SKM-1 (cell line): ENCODE measurements around the gene PRR16.
A peak's percentile ranks its signal among the peaks of the same experiment; 100 is the strongest.

Source experiments
- DNase-seq: peaks from one replicate; lab custom pipeline; 2025; ENCODE audit not compliant: unreplicated experiment; lab: John Stamatoyannopoulos, UW

PRR16 gene

GRCh38 chr5:120564013-120564412 lies 99.9 kb downstream of the PRR16 start:
- DNase-seq = no peak

GRCh38 chr5:120567066-120567465 lies 103.0 kb downstream of the PRR16 start:
- DNase-seq = no peak

GRCh38 chr5:120567921-120568320 lies 103.8 kb downstream of the PRR16 start:
- DNase-seq = no peak

- DNase-seq = no peak
These were observed 104.6 kb downstream of the PRR16 start for GRCh38 chr5:120568711-120569110.

- DNase-seq = no peak
These were observed 112.5 kb downstream of the PRR16 start for GRCh38 chr5:120576588-120576987.

- no peak for DNase-seq
These were observed 118.5 kb downstream of the PRR16 start for GRCh38 chr5:120582635-120583034.

- DNase-seq = no peak
These were observed 122.5 kb downstream of the PRR16 start for GRCh38 chr5:120586646-120587045.

GRCh38 chr5:120591911-120592310 lies 127.8 kb downstream of the PRR16 start:
- no peak for DNase-seq

GRCh38 chr5:120599576-120599975 lies 135.5 kb downstream of the PRR16 start:
- no peak for DNase-seq

- DNase-seq = no peak
These were observed 136.5 kb downstream of the PRR16 start for GRCh38 chr5:120600639-120601038.

- DNase-seq = no peak
These were observed 137.9 kb downstream of the PRR16 start for GRCh38 chr5:120602033-120602432.

- no peak for DNase-seq
These were observed 140.8 kb downstream of the PRR16 start for GRCh38 chr5:120604884-120605283.

- DNase-seq = no peak
These were observed 141.4 kb downstream of the PRR16 start for GRCh38 chr5:120605325-120606079.

- DNase-seq = no peak
These were observed 145.5 kb downstream of the PRR16 start for GRCh38 chr5:120609570-120609969.

- DNase-seq = no peak
These were observed 146.0 kb downstream of the PRR16 start for GRCh38 chr5:120610145-120610544.

- no peak for DNase-seq
These were observed 149.6 kb downstream of the PRR16 start for GRCh38 chr5:120613729-120614128.

- DNase-seq = no peak
These were observed 150.6 kb downstream of the PRR16 start for GRCh38 chr5:120614531-120615180.

GRCh38 chr5:120615967-120616645 lies 152.0 kb downstream of the PRR16 start:
- no peak for DNase-seq

- DNase-seq = no peak
These were observed 157.2 kb downstream of the PRR16 start for GRCh38 chr5:120621339-120621738.

- no peak for DNase-seq
These were observed 160.0 kb downstream of the PRR16 start for GRCh38 chr5:120624021-120624563.

GRCh38 chr5:120628156-120628555 lies 164.1 kb downstream of the PRR16 start:
- DNase-seq = no peak

GRCh38 chr5:120630550-120630949 lies 166.4 kb downstream of the PRR16 start:
- DNase-seq = peak; percentile 32
